ENCODE data around the gene BCL2L13. TPM values are rescaled to one million over a fixed set of nuclear protein-coding genes. Genes with fewer than 3 reads are reported as not detected.

BCL2L13 gene
- polyA plus RNA-seq, 1 experiment, result 64.1 TPM

- peaks cover 5% of the 10 kb centered on the region; the same call in 1 of the 2 replicates for H3K9me3 ChIP-seq (ENCODE audit: control insufficient read depth, insufficient read depth, low read length)
- H3K27me3 ChIP-seq (ENCODE audit: control insufficient read depth, insufficient read depth, low read length), result no peaks in the 10 kb centered on the region
- no peak for DNase-seq (ENCODE audit: low read depth, low spot score)
- ChIA-PET CTCF (interaction anchor here (0.7 kb wide), 1 partner anchor 36 kb away, joined by 5 read pairs; no protein-coding TSS in a partner anchor), POLR2A (no interaction called here)
- TF ChIP-seq CTCF (IDR thresholded peaks at IDR 0.05; ENCODE audit: low read depth, low read length), result no peak
- no peak overlapping the region for H3K27ac ChIP-seq (ENCODE audit: low read depth, low read length)
- H3K4me3 ChIP-seq (ENCODE audit: low read depth, low read length), result no peak overlapping the region
Measured at GRCh38 chr22:17778412-17778976, 139.9 kb downstream of the BCL2L13 start.

GRCh38 chr22:17779286-17780115 is 140.9 kb downstream of the BCL2L13 start:
- POLR2A ChIA-PET, result no interaction called here
- DNase-seq (ENCODE audit: low read depth, low spot score), result no peak
- CTCF ChIA-PET, result interaction anchor here (0.7 kb wide), 2 partner anchors 37 to 221 kb away, joined by 3 to 5 read pairs; no protein-coding TSS in a partner anchor
- Histone ChIP-seq H3K9me3 (ENCODE audit: control insufficient read depth, insufficient read depth, low read length) (peaks cover 5% of the 10 kb centered on the region; the same call in 1 of the 2 replicates), H3K27ac (ENCODE audit: low read depth, low read length) (no peak overlapping the region), H3K4me3 (ENCODE audit: low read depth, low read length) (no peak overlapping the region), H3K27me3 (ENCODE audit: control insufficient read depth, insufficient read depth, low read length) (no peaks in the 10 kb centered on the region)
- TF ChIP-seq CTCF (IDR thresholded peaks at IDR 0.05; ENCODE audit: low read depth, low read length), result no peak

- H3K27me3 ChIP-seq (ENCODE audit: control insufficient read depth, insufficient read depth, low read length), result no peaks in the 10 kb centered on the region
- peaks cover 5% of the 10 kb centered on the region; the same call in 1 of the 2 replicates for H3K9me3 ChIP-seq (ENCODE audit: control insufficient read depth, insufficient read depth, low read length)
- DNase-seq (ENCODE audit: low read depth, low spot score), result no peak
- CTCF ChIA-PET, result no interaction called here
- no peak for TF ChIP-seq CTCF (IDR thresholded peaks at IDR 0.05; ENCODE audit: low read depth, low read length)
- H3K4me3 ChIP-seq (ENCODE audit: low read depth, low read length), result no peak overlapping the region
- POLR2A ChIA-PET, result no interaction called here
- no peak overlapping the region for H3K27ac ChIP-seq (ENCODE audit: low read depth, low read length)
Measured at GRCh38 chr22:17780116-17780740, 141.7 kb downstream of the BCL2L13 start.

Small RNAs within 50 kb of the gene (small RNA-seq; reads per million reads assigned to genes)
- gene MIR3198-1 (ENCODE audit: insufficient read length, low read depth), result not detected

Other genes with a start within 250 kb of the BCL2L13 start
- gene SLC25A18, start 75.3 kb upstream of the BCL2L13 start, polyA plus RNA-seq (2011; rRNA removed), result not detected in 2 replicates
- gene ATP6V1E1, start 10.0 kb upstream of the BCL2L13 start, polyA plus RNA-seq (2011; rRNA removed), result 194 and 198 TPM in 2 replicates
- 65.3 and 88.5 TPM in 2 replicates for gene BID, start 135.7 kb downstream of the BCL2L13 start, polyA plus RNA-seq (2011; rRNA removed)

Measured in AG04450 (cell line).